HG03342 (cell line): ENCODE data around the gene NSUN3.
"Not testable (repeated sequence)": the region's sequence is repeated elsewhere in the genome, so short reads cannot be mapped to it uniquely, and the experiment has no call there.

Source experiments
- ATAC-seq: cut with Tn5 transposase; IDR thresholded peaks from one replicate; pipeline ENCODE4 v1.9.1; 2021; ENCODE audit warnings: mild to moderate bottlenecking, moderate library complexity; ENCODE audit not compliant: unreplicated experiment

The NSUN3 gene

GRCh38 chr3:94066506-94067500 is 3.9 kb downstream of the NSUN3 start:
- no peak for ATAC-seq

- no peak for ATAC-seq
These were observed 6.4 kb downstream of the NSUN3 start for GRCh38 chr3:94069194-94069813.

- ATAC-seq = peak; percentile 64
These were observed 7.6 kb downstream of the NSUN3 start for GRCh38 chr3:94070341-94070911.

- peak; percentile 50 for ATAC-seq
These were observed 8.9 kb downstream of the NSUN3 start for GRCh38 chr3:94071713-94072284.

- no peak for ATAC-seq
These were observed 13.2 kb downstream of the NSUN3 start for GRCh38 chr3:94076055-94076454.

GRCh38 chr3:94080552-94080951 is 17.7 kb downstream of the NSUN3 start:
- not testable (repeated sequence) for ATAC-seq

- ATAC-seq = no peak
These were observed 19.0 kb downstream of the NSUN3 start for GRCh38 chr3:94081884-94082283.

- no peak for ATAC-seq
These were observed 19.6 kb downstream of the NSUN3 start for GRCh38 chr3:94082391-94082937.

- ATAC-seq = peak; percentile 69
These were observed 20.4 kb downstream of the NSUN3 start for GRCh38 chr3:94083261-94083660.

- ATAC-seq = no peak
These were observed 26.3 kb downstream of the NSUN3 start for GRCh38 chr3:94089126-94089525.

GRCh38 chr3:94092086-94092485 is 29.2 kb downstream of the NSUN3 start:
- no peak for ATAC-seq

GRCh38 chr3:94093151-94093550 is 30.3 kb downstream of the NSUN3 start:
- no peak for ATAC-seq

- no peak for ATAC-seq
These were observed 32.2 kb downstream of the NSUN3 start for GRCh38 chr3:94095111-94095510.

- ATAC-seq = no peak
These were observed 35.6 kb downstream of the NSUN3 start for GRCh38 chr3:94098452-94098851.

- ATAC-seq = no peak
These were observed 36.5 kb downstream of the NSUN3 start for GRCh38 chr3:94099311-94099710.

GRCh38 chr3:94101860-94102259 is 39.0 kb downstream of the NSUN3 start:
- ATAC-seq = no peak

- ATAC-seq = no peak
These were observed 43.4 kb downstream of the NSUN3 start for GRCh38 chr3:94106268-94106667.

- not testable (repeated sequence) for ATAC-seq
These were observed 47.4 kb downstream of the NSUN3 start for GRCh38 chr3:94110232-94110631.

- no peak for ATAC-seq
These were observed 48.0 kb downstream of the NSUN3 start for GRCh38 chr3:94110854-94111253.

- no peak for ATAC-seq
These were observed 51.8 kb downstream of the NSUN3 start for GRCh38 chr3:94114666-94115065.

GRCh38 chr3:94115482-94115881 is 52.6 kb downstream of the NSUN3 start:
- ATAC-seq = no peak
